NT2/D1 (cell line): ENCODE measurements around the gene TOLLIP.

Source experiments
- SUZ12 ChIP-seq: IDR thresholded peaks from 2 replicates; pipeline ENCODE4 v1.6.1; 2011; ENCODE audit not compliant: insufficient read length, insufficient read depth; ENCODE audit errors: extremely low read depth
- YY1 ChIP-seq: IDR thresholded peaks from 2 replicates; pipeline ENCODE4 v1.6.1; 2011; ENCODE audit not compliant: insufficient read length, insufficient read depth
- ZNF274 ChIP-seq: IDR thresholded peaks from 2 replicates; pipeline ENCODE4 v1.6.1; 2011; ENCODE audit warnings: mild to moderate bottlenecking, low read depth, low read length

DNA sequence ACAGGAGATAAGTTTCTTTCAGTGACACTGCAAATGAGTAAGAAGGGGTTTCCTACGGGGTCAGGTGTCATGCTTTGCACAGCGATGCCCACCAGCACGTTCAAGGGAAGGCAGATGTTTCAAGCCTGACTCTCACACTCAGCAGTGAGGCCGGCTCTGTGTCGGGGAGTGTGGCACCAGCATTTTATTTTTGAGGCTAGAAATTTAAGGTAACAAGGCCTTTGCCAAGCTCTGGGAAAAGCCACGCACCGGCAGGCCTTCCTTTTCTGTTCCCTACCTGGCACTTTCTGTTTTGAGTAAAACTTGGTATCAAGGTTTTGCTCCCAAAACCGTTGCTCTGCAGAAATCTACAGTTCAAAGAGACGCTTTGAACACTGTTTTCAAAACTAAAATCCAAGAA, 38.0 kb downstream of the TOLLIP start:
- no peak for TF ChIP-seq SUZ12
- no peak for TF ChIP-seq YY1
- TF ChIP-seq ZNF274: no peak
